OCI-LY3 (cell line): Measurements from ENCODE around the gene NAV2.

ENCODE experiments used
- CTCF ChIP-seq: fragments of 200-600, 300-600 bp; sonication (generic); IDR thresholded peaks from 2 replicates; pipeline ENCODE4 v1.5.1; 2014; ENCODE audit warnings: antibody characterized with exemption, low read length, low read depth
- EZH2phosphoT487 ChIP-seq: fragments of 200-600 bp; shearing (Covaris generic); IDR thresholded peaks from 2 replicates; pipeline ENCODE4 v1.6.1; 2018; ENCODE audit warnings: antibody characterized with exemption, mixed run types, low read depth

DNA sequence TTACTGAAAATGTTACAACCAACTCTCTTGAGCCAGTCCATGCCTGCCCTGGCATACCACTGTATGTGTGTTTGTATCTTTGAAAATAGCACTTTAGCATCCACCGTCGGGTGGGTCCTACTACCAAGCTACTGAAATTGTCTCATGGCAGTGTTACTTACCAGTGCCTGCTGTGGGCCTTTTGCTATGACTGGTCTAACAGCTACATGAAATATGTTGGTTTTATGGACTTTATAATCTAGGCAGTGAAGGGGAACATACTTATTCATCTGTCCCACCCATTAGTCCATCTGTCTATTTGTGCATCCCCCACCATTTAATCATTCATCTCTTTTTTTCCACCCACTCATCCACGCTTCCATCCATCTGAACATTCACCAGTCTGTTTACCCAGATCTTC, 106.0 kb downstream of the NAV2 start:
- TF ChIP-seq CTCF (no peak), EZH2phosphoT487 (no peak)
